Endodermal cell (in vitro differentiated cells): ENCODE results near the gene LYRM4. TPM values are rescaled to one million over a fixed set of nuclear protein-coding genes. Genes with fewer than 3 reads are reported as not detected.

Experiments
- DNase-seq: peaks from one replicate; pipeline ENCODE4 v3.0.0-alpha.2; 2017
- H3K27ac ChIP-seq: 2 replicates; pipeline ENCODE4 v1.5.1; 2013; ENCODE audit warnings: mild to moderate bottlenecking, low read depth, low read length, moderate library complexity
- H3K27me3 ChIP-seq: 2 replicates; pipeline ENCODE4 v1.6.1; 2013; ENCODE audit warnings: mild to moderate bottlenecking, low read length, moderate library complexity; ENCODE audit not compliant: insufficient read depth, control insufficient read depth, poor library complexity, severe bottlenecking
- H3K36me3 ChIP-seq: 2 replicates; pipeline ENCODE4 v1.7.0; 2013; ENCODE audit warnings: mild to moderate bottlenecking, low read length, moderate library complexity; ENCODE audit not compliant: control insufficient read depth, insufficient read depth
- H3K4me1 ChIP-seq: one replicate; pipeline ENCODE4 v1.7.0; 2013; ENCODE audit warnings: low read length; ENCODE audit not compliant: control insufficient read depth, insufficient read depth
- H3K4me3 ChIP-seq: 2 replicates; pipeline ENCODE4 v1.5.1; 2013; ENCODE audit warnings: mild to moderate bottlenecking, low read length, moderate library complexity
- H3K9ac ChIP-seq: 2 replicates; pipeline ENCODE4 v1.6.1; 2013; ENCODE audit warnings: mild to moderate bottlenecking, low read length, moderate library complexity; ENCODE audit not compliant: poor library complexity, severe bottlenecking; ENCODE audit errors: extremely low read depth
- H3K9me3 ChIP-seq: 2 replicates; pipeline ENCODE4 v1.6.1; 2013; ENCODE audit warnings: mild to moderate bottlenecking, low read length, moderate library complexity; ENCODE audit not compliant: control insufficient read depth
- H3K27ac Mint-ChIP-seq: 2 replicates; pipeline ENCODE4 v1.8.0; 2020; ENCODE audit warnings: mixed read lengths
- H3K27me3 Mint-ChIP-seq: 2 replicates; pipeline ENCODE4 v1.8.0; 2021; ENCODE audit warnings: mild to moderate bottlenecking, mixed read lengths; ENCODE audit not compliant: insufficient read depth
- H3K36me3 Mint-ChIP-seq: 2 replicates; pipeline ENCODE4 v1.8.0; 2020; ENCODE audit warnings: low read depth, mixed read lengths
- H3K4me1 Mint-ChIP-seq: 2 replicates; pipeline ENCODE4 v1.8.0; 2020; ENCODE audit warnings: mixed read lengths
- H3K4me3 Mint-ChIP-seq: 2 replicates; pipeline ENCODE4 v1.8.0; 2020; ENCODE audit warnings: mild to moderate bottlenecking, moderate library complexity, mixed read lengths
- H3K9me3 Mint-ChIP-seq: 2 replicates; pipeline ENCODE4 v1.8.0; 2020; ENCODE audit warnings: mild to moderate bottlenecking, mixed read lengths
- CTCF ChIP-seq: fragments of 200-600 bp; sonication (generic); conservative IDR thresholded peaks from 2 replicates; pipeline ENCODE4 v1.5.0; 2021; ENCODE audit warnings: antibody characterized with exemption, mild to moderate bottlenecking
- WGBS, 2 experiments: methylation state at CpG; one replicate each; pipeline versions ENCODE4 v1.1.5 to v1.1.7; 2013; ENCODE audit warnings: missing lambda C conversion rate in 2 of 2, mixed read lengths in 1 of 2; ENCODE audit not compliant: insufficient coverage in 1 of 2, insufficient read length in 1 of 2; 5-methylcytosine and 5-hydroxymethylcytosine counted together
- total RNA-seq, 2 donors: library from RNA; stranded (reverse); fragmentation: NEBNext Ultra II Directional in 1 of 2; extraction: Animal tissue kit (Norgen Biotek cat#: 25700) in 1 of 2; gene quantifications; 2 replicates in 1 of 2; 3 replicates in 1 of 2; pipeline ENCODE4 v1.2.1, GENCODE V29; 2021

The LYRM4 gene
- total RNA-seq, 2 donors from 2014 or later = 32.1 to 44.3 TPM

- Histone ChIP-seq H3K27ac (no peak overlapping the region), H3K27me3 (no peaks in the 10 kb centered on the region), H3K4me3 (no peak overlapping the region), H3K9me3 (no peaks in the 10 kb centered on the region), H3K4me1 (peaks cover 3% of the 10 kb centered on the region), H3K36me3 (no peaks in the 10 kb centered on the region), H3K9ac (no peak overlapping the region)
- H3K27ac Mint-ChIP-seq = no peak overlapping the region
- no peak overlapping the region for H3K4me3 Mint-ChIP-seq
- WGBS, 2 experiments = 93 to 94% methylated on average over 3 to 5 of the region's 5 CpGs
- H3K27me3 Mint-ChIP-seq = no peaks in the 10 kb centered on the region
- H3K9me3 Mint-ChIP-seq = no peaks in the 10 kb centered on the region
- H3K4me1 Mint-ChIP-seq = peaks cover 15% of the 10 kb centered on the region
- H3K36me3 Mint-ChIP-seq = peaks cover 2% of the 10 kb centered on the region
- no peak for TF ChIP-seq CTCF
- no peak for DNase-seq
Observed at GRCh38 chr6:5201271-5201670, 59.5 kb downstream of the LYRM4 start.

- no peak overlapping the region for H3K4me3 ChIP-seq
- Mint-ChIP-seq H3K4me1 (peaks cover 4% of the 10 kb centered on the region), H3K9me3 (no peaks in the 10 kb centered on the region), H3K36me3 (peaks cover 8% of the 10 kb centered on the region), H3K27ac (no peak overlapping the region), H3K4me3 (no peak overlapping the region), H3K27me3 (no peaks in the 10 kb centered on the region)
- no peak overlapping the region for H3K9ac ChIP-seq
- no peak overlapping the region for H3K27ac ChIP-seq
- no peaks in the 10 kb centered on the region for H3K27me3 ChIP-seq
- no peak for DNase-seq
- H3K36me3 ChIP-seq = no peaks in the 10 kb centered on the region
- no peak for TF ChIP-seq CTCF
- H3K9me3 ChIP-seq = no peaks in the 10 kb centered on the region
- no peaks in the 10 kb centered on the region for H3K4me1 ChIP-seq
Observed at GRCh38 chr6:5199702-5200101, 61.0 kb downstream of the LYRM4 start.

GRCh38 chr6:5199283-5199682, 61.5 kb downstream of the LYRM4 start:
- H3K36me3 ChIP-seq = no peaks in the 10 kb centered on the region
- no peaks in the 10 kb centered on the region for H3K27me3 Mint-ChIP-seq
- no peaks in the 10 kb centered on the region for H3K27me3 ChIP-seq
- H3K9me3 Mint-ChIP-seq = no peaks in the 10 kb centered on the region
- no peak for DNase-seq
- H3K27ac ChIP-seq = no peak overlapping the region
- H3K27ac Mint-ChIP-seq = no peak overlapping the region
- no peak overlapping the region for H3K4me3 Mint-ChIP-seq
- no peaks in the 10 kb centered on the region for H3K9me3 ChIP-seq
- 97 to 100% methylated on average over 2 of the region's 2 CpGs for WGBS, 2 experiments
- H3K36me3 Mint-ChIP-seq = peaks cover 9% of the 10 kb centered on the region
- H3K4me3 ChIP-seq = no peak overlapping the region
- H3K4me1 ChIP-seq = no peaks in the 10 kb centered on the region
- no peaks in the 10 kb centered on the region for H3K4me1 Mint-ChIP-seq
- H3K9ac ChIP-seq = no peak overlapping the region
- no peak for TF ChIP-seq CTCF
